Measurements from ENCODE around the gene MED8. TPM values are rescaled to one million over a fixed set of nuclear protein-coding genes. Genes with fewer than 3 reads are reported as not detected.

Gene MED8
- total RNA-seq, 1 experiment from 2014 or later: 42.5 TPM

- Histone ChIP-seq H3K4me2 (ENCODE audit: low read depth, low read length, poor library complexity, severe bottlenecking) (peak overlapping the region; percentile 95), H4K20me1 (ENCODE audit: insufficient read depth, low read depth, low read length) (no peaks in the 10 kb centered on the region; the same call in 1 of the 2 replicates), H3K36me3 (ENCODE audit: insufficient read depth, low read length) (peaks cover 21% of the 10 kb centered on the region), H3K79me2 (ENCODE audit: low read length) (peaks cover 31% of the 10 kb centered on the region), H3K9me2 (replicated peaks; ENCODE audit: insufficient read depth, low read length) (no peaks in the 10 kb centered on the region), H2AFZ (ENCODE audit: low read length) (no peak overlapping the region), H3K27ac (ENCODE audit: low read length) (peak overlapping the region; percentile 92), H3K4me3 (ENCODE audit: low read length) (peak overlapping the region; percentile 94), H3K4me1 (ENCODE audit: low read length) (peaks cover 27% of the 10 kb centered on the region), H3K9me3 (ENCODE audit: low read length) (no peaks in the 10 kb centered on the region), H3K27me3 (ENCODE audit: low read length) (no peaks in the 10 kb centered on the region), H3K9ac (ENCODE audit: low read length) (peak overlapping the region; percentile 99)
- DNase-seq: no peak
These were observed 23.0 kb downstream of the MED8 start for GRCh38 chr1:43366601-43367025.

- Histone ChIP-seq H3K9ac (ENCODE audit: low read length) (peak overlapping the region; percentile 99), H3K27me3 (ENCODE audit: low read length) (no peaks in the 10 kb centered on the region), H2AFZ (ENCODE audit: low read length) (no peak overlapping the region), H3K9me2 (replicated peaks; ENCODE audit: insufficient read depth, low read length) (no peaks in the 10 kb centered on the region), H4K20me1 (ENCODE audit: insufficient read depth, low read depth, low read length) (no peaks in the 10 kb centered on the region; the same call in 1 of the 2 replicates), H3K79me2 (ENCODE audit: low read length) (peaks cover 35% of the 10 kb centered on the region), H3K36me3 (ENCODE audit: insufficient read depth, low read length) (peaks cover 25% of the 10 kb centered on the region), H3K27ac (ENCODE audit: low read length) (peak overlapping the region; percentile 92), H3K9me3 (ENCODE audit: low read length) (no peaks in the 10 kb centered on the region), H3K4me2 (ENCODE audit: low read depth, low read length, poor library complexity, severe bottlenecking) (peak overlapping the region; percentile 95), H3K4me1 (ENCODE audit: low read length) (peaks cover 32% of the 10 kb centered on the region), H3K4me3 (ENCODE audit: low read length) (peak overlapping the region; percentile 94)
- peak; percentile 69 for DNase-seq
These were observed 23.4 kb downstream of the MED8 start for GRCh38 chr1:43366179-43366578.

GRCh38 chr1:43365678-43366077 lies 23.9 kb downstream of the MED8 start:
- Histone ChIP-seq H3K9ac (ENCODE audit: low read length) (peak overlapping the region; percentile 99), H3K9me3 (ENCODE audit: low read length) (no peaks in the 10 kb centered on the region), H3K27ac (ENCODE audit: low read length) (peak overlapping the region; percentile 92), H3K27me3 (ENCODE audit: low read length) (no peaks in the 10 kb centered on the region), H4K20me1 (ENCODE audit: insufficient read depth, low read depth, low read length) (no peaks in the 10 kb centered on the region; the same call in 1 of the 2 replicates), H2AFZ (ENCODE audit: low read length) (no peak overlapping the region), H3K4me2 (ENCODE audit: low read depth, low read length, poor library complexity, severe bottlenecking) (peak overlapping the region; percentile 95), H3K9me2 (replicated peaks; ENCODE audit: insufficient read depth, low read length) (no peaks in the 10 kb centered on the region), H3K4me3 (ENCODE audit: low read length) (peak overlapping the region; percentile 94), H3K79me2 (ENCODE audit: low read length) (peaks cover 40% of the 10 kb centered on the region), H3K4me1 (ENCODE audit: low read length) (peaks cover 37% of the 10 kb centered on the region), H3K36me3 (ENCODE audit: insufficient read depth, low read length) (peaks cover 30% of the 10 kb centered on the region)
- no peak for DNase-seq

- Histone ChIP-seq H3K4me1 (ENCODE audit: low read length) (peaks cover 47% of the 10 kb centered on the region), H3K9ac (ENCODE audit: low read length) (no peak overlapping the region), H3K4me2 (ENCODE audit: low read depth, low read length, poor library complexity, severe bottlenecking) (no peak overlapping the region), H3K36me3 (ENCODE audit: insufficient read depth, low read length) (peaks cover 46% of the 10 kb centered on the region), H2AFZ (ENCODE audit: low read length) (no peak overlapping the region), H3K27me3 (ENCODE audit: low read length) (no peaks in the 10 kb centered on the region), H3K79me2 (ENCODE audit: low read length) (peaks cover 56% of the 10 kb centered on the region), H3K9me2 (replicated peaks; ENCODE audit: insufficient read depth, low read length) (no peaks in the 10 kb centered on the region), H3K27ac (ENCODE audit: low read length) (no peak overlapping the region), H3K4me3 (ENCODE audit: low read length) (no peak overlapping the region), H4K20me1 (ENCODE audit: insufficient read depth, low read depth, low read length) (peaks cover 9% of the 10 kb centered on the region), H3K9me3 (ENCODE audit: low read length) (no peaks in the 10 kb centered on the region)
- DNase-seq: peak; percentile 52
These were observed 25.6 kb downstream of the MED8 start for GRCh38 chr1:43363935-43364525.

GRCh38 chr1:43363283-43363934 lies 26.2 kb downstream of the MED8 start:
- DNase-seq: peak; percentile 66
- peaks cover 9% of the 10 kb centered on the region for H4K20me1 ChIP-seq (ENCODE audit: insufficient read depth, low read depth, low read length)
- no peaks in the 10 kb centered on the region for H3K27me3 ChIP-seq (ENCODE audit: low read length)
- peaks cover 41% of the 10 kb centered on the region for H3K4me1 ChIP-seq (ENCODE audit: low read length)
- peaks cover 46% of the 10 kb centered on the region for H3K36me3 ChIP-seq (ENCODE audit: insufficient read depth, low read length)
- no peak overlapping the region for H2AFZ ChIP-seq (ENCODE audit: low read length)
- peak overlapping the region; percentile 15; the same call in 1 of the 2 replicates for H3K27ac ChIP-seq (ENCODE audit: low read length)
- H3K4me2 ChIP-seq (ENCODE audit: low read depth, low read length, poor library complexity, severe bottlenecking): no peak overlapping the region
- no peak overlapping the region for H3K9ac ChIP-seq (ENCODE audit: low read length)
- no peak overlapping the region for H3K4me3 ChIP-seq (ENCODE audit: low read length)
- no peaks in the 10 kb centered on the region for H3K9me2 ChIP-seq (replicated peaks; ENCODE audit: insufficient read depth, low read length)
- H3K79me2 ChIP-seq (ENCODE audit: low read length): peaks cover 52% of the 10 kb centered on the region
- no peaks in the 10 kb centered on the region for H3K9me3 ChIP-seq (ENCODE audit: low read length)

GRCh38 chr1:43360616-43361015 lies 29.0 kb downstream of the MED8 start:
- peaks cover 9% of the 10 kb centered on the region for H4K20me1 ChIP-seq (ENCODE audit: insufficient read depth, low read depth, low read length)
- H3K36me3 ChIP-seq (ENCODE audit: insufficient read depth, low read length): peaks cover 46% of the 10 kb centered on the region
- H3K9ac ChIP-seq (ENCODE audit: low read length): peak overlapping the region; percentile 92
- peaks cover 31% of the 10 kb centered on the region for H3K79me2 ChIP-seq (ENCODE audit: low read length)
- no peaks in the 10 kb centered on the region for H3K27me3 ChIP-seq (ENCODE audit: low read length)
- peaks cover 34% of the 10 kb centered on the region for H3K4me1 ChIP-seq (ENCODE audit: low read length)
- DNase-seq: no peak
- H3K27ac ChIP-seq (ENCODE audit: low read length): peak overlapping the region; percentile 84
- no peaks in the 10 kb centered on the region for H3K9me3 ChIP-seq (ENCODE audit: low read length)
- H2AFZ ChIP-seq (ENCODE audit: low read length): no peak overlapping the region
- H3K9me2 ChIP-seq (replicated peaks; ENCODE audit: insufficient read depth, low read length): no peaks in the 10 kb centered on the region
- peak overlapping the region; percentile 73 for H3K4me2 ChIP-seq (ENCODE audit: low read depth, low read length, poor library complexity, severe bottlenecking)
- H3K4me3 ChIP-seq (ENCODE audit: low read length): peak overlapping the region; percentile 98

GRCh38 chr1:43359696-43360095 lies 29.9 kb downstream of the MED8 start:
- H3K9ac ChIP-seq (ENCODE audit: low read length): peak overlapping the region; percentile 92
- peaks cover 31% of the 10 kb centered on the region for H3K4me1 ChIP-seq (ENCODE audit: low read length)
- no peak for DNase-seq
- peak overlapping the region; percentile 84 for H3K27ac ChIP-seq (ENCODE audit: low read length)
- peak overlapping the region; percentile 98 for H3K4me3 ChIP-seq (ENCODE audit: low read length)
- peaks cover 40% of the 10 kb centered on the region for H3K36me3 ChIP-seq (ENCODE audit: insufficient read depth, low read length)
- no peaks in the 10 kb centered on the region for H3K9me2 ChIP-seq (replicated peaks; ENCODE audit: insufficient read depth, low read length)
- H3K79me2 ChIP-seq (ENCODE audit: low read length): peaks cover 28% of the 10 kb centered on the region
- peak overlapping the region; percentile 73 for H3K4me2 ChIP-seq (ENCODE audit: low read depth, low read length, poor library complexity, severe bottlenecking)
- peaks cover 9% of the 10 kb centered on the region for H4K20me1 ChIP-seq (ENCODE audit: insufficient read depth, low read depth, low read length)
- no peak overlapping the region for H2AFZ ChIP-seq (ENCODE audit: low read length)
- H3K27me3 ChIP-seq (ENCODE audit: low read length): no peaks in the 10 kb centered on the region
- no peaks in the 10 kb centered on the region for H3K9me3 ChIP-seq (ENCODE audit: low read length)
